ENCODE measurements around the gene PDLIM3.
"Not testable (repeated sequence)": the region's sequence is repeated elsewhere in the genome, so short reads cannot be mapped to it uniquely, and the experiment has no call there.

PDLIM3 gene

DNA sequence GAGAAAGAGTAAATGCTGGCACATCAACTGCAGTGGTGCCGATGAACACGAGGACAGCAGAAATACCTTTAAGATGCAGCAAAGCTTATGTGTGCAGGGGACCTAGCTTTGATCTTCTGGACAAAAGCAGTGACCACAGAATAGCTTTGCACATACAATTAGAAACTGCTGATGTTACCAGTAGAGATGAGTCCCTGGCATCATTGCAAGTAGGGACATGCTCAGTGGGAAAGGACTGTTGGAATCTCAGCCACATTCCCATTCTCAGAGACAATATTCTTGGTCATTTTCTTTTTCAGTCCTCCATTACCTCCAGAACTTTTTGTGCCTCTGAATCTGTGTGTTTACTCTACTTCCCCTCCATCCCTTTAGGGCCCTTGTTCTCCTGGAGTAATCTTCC lies 16.9 kb upstream of the PDLIM3 start:
- no peak for FAIRE-seq

DNA sequence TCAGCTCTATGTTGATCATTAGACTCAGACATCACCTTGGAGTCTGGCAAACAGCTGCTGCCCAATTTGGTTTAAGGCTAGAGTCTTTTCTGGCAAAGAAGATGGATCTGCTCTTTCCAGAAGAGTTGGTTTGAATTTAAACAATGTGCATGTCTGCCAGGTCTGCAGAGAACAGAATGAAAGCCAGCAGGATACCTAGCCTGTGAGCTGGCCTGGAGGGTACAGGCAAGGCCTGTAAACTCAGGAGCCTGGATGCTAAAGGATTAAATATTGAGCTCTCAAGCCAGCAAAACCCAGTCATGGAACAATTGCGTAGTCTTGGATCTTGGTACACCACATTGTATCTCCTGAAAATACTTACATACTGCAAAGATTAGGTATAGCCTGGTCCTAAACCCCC lies 15.6 kb upstream of the PDLIM3 start:
- no peak for FAIRE-seq

GRCh38 chr4:185549095-185549639 lies 13.9 kb upstream of the PDLIM3 start:
- no peak for FAIRE-seq

GRCh38 chr4:185548587-185548986 lies 13.3 kb upstream of the PDLIM3 start:
- FAIRE-seq = no peak

DNA sequence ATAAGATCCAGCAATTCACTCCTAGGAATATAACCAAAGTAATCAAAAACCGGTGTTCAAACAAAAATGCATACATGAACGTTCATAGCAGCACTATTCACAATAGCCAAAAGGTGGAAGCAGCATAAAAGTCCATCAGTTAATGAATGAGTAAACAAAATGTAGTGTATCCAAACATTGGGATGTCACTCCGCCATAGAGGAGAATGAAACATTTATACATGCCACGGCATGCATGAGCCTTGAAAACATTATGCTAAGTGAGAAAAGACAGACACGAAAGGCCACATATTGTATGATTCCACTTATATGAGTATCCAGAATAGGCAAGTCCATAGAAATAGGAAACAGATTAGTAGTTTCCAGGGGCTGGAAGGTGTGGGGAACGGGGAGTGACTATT lies 11.0 kb upstream of the PDLIM3 start:
- FAIRE-seq = no peak

DNA sequence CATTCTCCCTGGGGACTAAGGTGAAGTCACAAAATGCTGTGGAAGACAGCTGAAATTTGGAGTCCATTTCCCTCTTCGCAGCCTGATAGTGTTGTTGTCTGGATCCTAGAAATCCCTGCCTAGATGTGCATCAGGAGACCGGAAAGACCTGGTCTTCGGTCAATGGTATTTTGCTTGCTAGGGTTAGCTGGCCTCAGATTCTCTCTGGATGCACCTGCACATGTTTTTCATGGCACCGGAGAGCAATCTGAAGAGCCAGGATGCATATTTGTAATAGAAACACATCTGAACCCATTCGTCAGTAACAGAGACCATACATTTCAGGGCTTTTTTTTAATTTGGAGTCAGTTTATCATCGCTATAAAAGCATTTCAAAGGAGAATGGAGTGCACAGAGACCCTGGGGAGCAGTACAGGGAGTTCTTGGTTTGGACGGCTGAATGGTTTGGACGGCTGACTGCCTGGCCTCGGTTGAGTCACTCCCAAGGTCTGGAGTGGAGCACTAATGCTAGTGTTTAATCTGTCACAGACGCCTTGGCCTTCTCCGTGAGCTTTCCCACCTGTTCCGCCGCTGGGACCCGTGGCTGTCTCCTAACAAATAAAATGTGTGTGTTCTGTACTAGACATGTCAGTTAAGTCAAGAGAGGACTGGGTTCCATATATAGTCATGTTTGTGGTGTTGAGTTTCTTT lies 7.5 kb upstream of the PDLIM3 start:
- no peak for FAIRE-seq

DNA sequence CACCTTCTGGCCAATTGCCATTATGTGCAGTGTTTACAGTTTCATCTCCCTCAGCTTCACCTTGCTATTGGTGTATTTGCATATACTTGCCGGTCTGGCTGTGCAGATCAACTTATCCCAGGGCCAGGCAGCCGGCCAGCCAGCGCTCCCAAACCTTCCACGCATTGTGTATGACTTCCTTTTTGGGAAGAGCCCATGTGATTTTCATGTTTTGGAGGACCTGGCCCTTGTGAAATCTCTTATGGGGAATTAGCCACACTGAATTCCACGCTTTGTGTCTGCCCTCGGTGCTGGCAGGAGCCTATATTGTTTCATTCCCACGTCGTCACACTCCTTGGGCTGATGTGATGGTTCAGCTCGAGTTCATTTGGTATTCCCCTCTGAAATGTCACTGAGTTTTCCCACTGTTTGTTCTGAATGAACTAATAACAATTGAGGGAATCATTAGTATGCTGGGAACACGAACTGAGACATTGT lies 6.0 kb upstream of the PDLIM3 start:
- no peak for FAIRE-seq

GRCh38 chr4:185540487-185541120 lies 5.3 kb upstream of the PDLIM3 start:
- FAIRE-seq = no peak

- FAIRE-seq = no peak
Observed at GRCh38 chr4:185540040-185540439, 4.7 kb upstream of the PDLIM3 start.

GRCh38 chr4:185538806-185539205 lies 3.5 kb upstream of the PDLIM3 start:
- no peak for FAIRE-seq

DNA sequence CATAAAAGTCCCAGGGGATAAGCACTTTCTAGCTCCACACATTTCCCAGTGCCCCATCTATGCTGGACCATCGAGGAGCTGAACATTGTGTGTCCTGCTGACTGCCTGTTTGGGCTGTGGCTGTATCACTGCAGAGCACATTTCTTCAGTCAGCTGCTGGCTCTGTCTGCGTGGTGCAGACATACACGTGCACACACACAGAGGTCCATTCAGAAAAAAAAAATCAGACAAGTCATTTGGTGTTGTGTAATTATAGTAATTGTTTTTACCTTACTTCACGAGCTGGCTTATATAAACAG lies 1.1 kb upstream of the PDLIM3 start:
- FAIRE-seq = no peak

GRCh38 chr4:185535612-185536410 lies 504 bp upstream of the PDLIM3 start:
- FAIRE-seq = no peak

GRCh38 chr4:185534511-185534865 lies 819 bp downstream of the PDLIM3 start:
- no peak for FAIRE-seq

DNA sequence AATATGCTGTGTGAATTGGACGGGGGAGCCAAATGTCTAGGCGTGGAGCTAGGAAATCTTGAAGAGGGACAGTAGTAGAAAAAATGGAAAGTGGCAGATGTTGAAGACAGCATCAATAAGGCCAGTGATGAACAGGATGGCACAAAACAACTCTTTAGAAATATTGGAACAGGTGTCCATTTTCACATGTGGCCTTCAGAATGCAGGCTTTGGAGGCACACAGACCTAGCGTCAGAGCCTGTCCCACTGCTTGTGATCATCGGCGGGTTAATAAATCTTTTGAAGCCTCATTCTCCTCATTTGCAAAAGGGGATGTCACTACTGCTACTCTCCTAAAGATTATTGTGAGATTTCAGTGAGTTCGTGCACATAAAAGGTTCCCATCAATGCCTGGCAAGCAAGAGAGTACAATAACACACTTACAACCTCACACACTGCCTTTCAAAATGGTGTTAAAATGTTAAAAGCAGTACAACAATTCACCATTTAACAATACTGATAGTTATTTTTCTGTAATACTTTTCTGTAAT lies 2.4 kb downstream of the PDLIM3 start:
- no peak for FAIRE-seq

- no peak for FAIRE-seq
Observed at GRCh38 chr4:185532293-185532692, 3.0 kb downstream of the PDLIM3 start.

GRCh38 chr4:185531654-185532053 lies 3.7 kb downstream of the PDLIM3 start:
- not testable (repeated sequence) for FAIRE-seq

GRCh38 chr4:185529413-185529812 lies 5.9 kb downstream of the PDLIM3 start:
- FAIRE-seq = no peak

- no peak for FAIRE-seq
Observed at GRCh38 chr4:185524888-185525863, 10.1 kb downstream of the PDLIM3 start.

DNA sequence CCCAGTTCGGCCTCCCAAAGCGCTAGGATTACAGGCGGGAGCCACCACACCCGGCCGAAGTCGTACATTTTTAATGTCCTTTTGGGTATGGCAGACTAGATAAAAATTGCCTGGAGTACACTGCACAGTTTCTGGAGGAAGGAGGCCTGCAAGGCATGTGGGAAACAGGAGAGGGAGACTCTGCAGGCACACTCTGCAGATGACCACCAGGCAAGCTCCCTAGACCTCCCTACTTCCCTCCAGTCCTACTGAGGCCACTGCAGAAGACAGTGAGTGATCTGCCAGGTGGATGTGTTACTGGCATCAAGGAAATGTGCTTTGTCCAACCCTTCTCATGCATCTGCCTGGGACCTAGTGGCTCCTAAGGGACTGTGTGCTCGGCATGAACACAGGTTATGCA lies 11.4 kb downstream of the PDLIM3 start:
- no peak for FAIRE-seq

GRCh38 chr4:185522451-185522850 lies 12.9 kb downstream of the PDLIM3 start:
- FAIRE-seq = no peak

DNA sequence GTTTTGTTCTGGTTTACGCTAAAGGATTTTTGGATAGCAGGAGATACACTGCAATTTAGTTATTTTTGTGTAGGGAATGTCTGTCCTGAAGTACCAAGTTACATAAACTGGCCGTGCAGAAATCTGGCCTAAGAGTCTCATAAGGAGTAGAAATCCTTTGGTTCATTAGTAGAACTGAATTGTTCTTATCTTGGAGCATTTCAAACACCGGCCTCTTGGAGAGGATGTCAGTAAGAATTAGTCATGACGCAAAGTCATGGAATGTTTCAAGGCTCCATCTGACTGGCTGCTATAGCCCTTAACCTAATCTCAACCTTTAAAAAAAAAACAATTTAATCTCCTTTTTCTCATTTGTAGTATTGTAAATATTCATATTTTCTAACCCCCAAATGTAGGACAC lies 15.2 kb downstream of the PDLIM3 start:
- FAIRE-seq = no peak

DNA sequence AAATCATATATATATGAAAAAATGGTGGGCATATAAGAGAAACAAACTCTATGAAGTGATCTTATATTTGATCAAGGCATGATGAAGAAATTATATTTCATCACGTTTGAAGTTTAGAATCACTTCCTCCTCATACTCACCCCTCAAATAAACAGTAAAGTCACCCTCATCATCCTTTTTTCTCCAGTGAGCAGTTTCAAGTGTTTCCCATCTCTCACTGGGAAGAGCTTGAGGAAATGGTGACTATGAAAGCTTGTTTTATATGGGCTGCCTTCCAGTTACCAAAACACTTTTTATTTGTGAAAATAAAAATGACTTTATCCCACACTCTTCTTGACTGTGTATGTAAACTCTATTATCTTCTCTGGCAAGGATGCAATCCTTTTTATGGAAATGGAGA lies 16.8 kb downstream of the PDLIM3 start:
- no peak for FAIRE-seq

Data from endometrium (tissue), 2 donors.